Peyer's patch (tissue), 4 donors: ENCODE results near the gene WNT9A. TPM values are rescaled to one million over a fixed set of nuclear protein-coding genes. Genes with fewer than 3 reads are reported as not detected.
A peak's percentile ranks its signal among the peaks of the same experiment; 100 is the strongest.
"Not testable (repeated sequence)": the region's sequence is repeated elsewhere in the genome, so short reads cannot be mapped to it uniquely, and the experiment has no call there.

Experiments
- DNase-seq, 3 donors: peaks; one replicate each; pipeline ENCODE4 v3.0.0-alpha.2; 2017 to 2019
- H3K27ac ChIP-seq, 4 donors: fragments of 200-600 bp; sonication (generic); one replicate each; pipeline ENCODE4 v1.5.1; 2016 to 2019
- H3K27me3 ChIP-seq, 2 donors: fragments of 200-600 bp; sonication (generic); one replicate each; pipeline ENCODE4 v1.5.1; 2019
- H3K36me3 ChIP-seq, 3 donors: fragments of 200-600 bp; sonication (generic); one replicate each; pipeline ENCODE4 v1.5.1; 2016 to 2019
- H3K4me1 ChIP-seq, 4 donors: fragments of 200-600 bp; sonication (generic); one replicate each; pipeline ENCODE4 v1.5.1; 2016 to 2019
- H3K4me3 ChIP-seq, 4 donors: fragments of 200-600 bp; sonication (generic); 1 replicate in 3 of 4; 2 replicates in 1 of 4; pipeline ENCODE4 v1.5.1; 2016 to 2019; ENCODE audit warnings: mild to moderate bottlenecking in 1 of 4
- H3K9me3 ChIP-seq, 4 donors: fragments of 200-600 bp; sonication (generic); one replicate each; pipeline ENCODE4 v1.5.1; 2016 to 2019; ENCODE audit warnings: mild to moderate bottlenecking in 1 of 4
- POLR2A ChIP-seq, 2 donors: fragments of 450-650 bp; IDR thresholded peaks; one replicate each; pipeline ENCODE4 v1.5.1; 2017; ENCODE audit warnings: antibody characterized with exemption in 2 of 2, mild to moderate bottlenecking in 2 of 2, moderate library complexity in 2 of 2
- total RNA-seq, 4 donors: library from RNA; depleted of rRNA; stranded (reverse); fragments of >200 nt; gene quantifications; one replicate each; pipeline ENCODE4 v1.1.0, GENCODE V29; 2016
- TF ChIP-seq, protein P1 (sequence below), 6 experiments: fragments of 450-650 bp in 4 of 6; fragments of 200-600 bp in 2 of 6; sonication (generic) in 1 of 6; IDR thresholded peaks; one replicate each; pipeline ENCODE4 v1.5.1; 2017 to 2019; ENCODE audit warnings: antibody characterized with exemption in 6 of 6, mild to moderate bottlenecking in 3 of 6, moderate library complexity in 1 of 6

The WNT9A gene
- total RNA-seq, 4 donors from 2014 or later, result 0.83 to 3.5 (median 2.6) TPM

DNA sequence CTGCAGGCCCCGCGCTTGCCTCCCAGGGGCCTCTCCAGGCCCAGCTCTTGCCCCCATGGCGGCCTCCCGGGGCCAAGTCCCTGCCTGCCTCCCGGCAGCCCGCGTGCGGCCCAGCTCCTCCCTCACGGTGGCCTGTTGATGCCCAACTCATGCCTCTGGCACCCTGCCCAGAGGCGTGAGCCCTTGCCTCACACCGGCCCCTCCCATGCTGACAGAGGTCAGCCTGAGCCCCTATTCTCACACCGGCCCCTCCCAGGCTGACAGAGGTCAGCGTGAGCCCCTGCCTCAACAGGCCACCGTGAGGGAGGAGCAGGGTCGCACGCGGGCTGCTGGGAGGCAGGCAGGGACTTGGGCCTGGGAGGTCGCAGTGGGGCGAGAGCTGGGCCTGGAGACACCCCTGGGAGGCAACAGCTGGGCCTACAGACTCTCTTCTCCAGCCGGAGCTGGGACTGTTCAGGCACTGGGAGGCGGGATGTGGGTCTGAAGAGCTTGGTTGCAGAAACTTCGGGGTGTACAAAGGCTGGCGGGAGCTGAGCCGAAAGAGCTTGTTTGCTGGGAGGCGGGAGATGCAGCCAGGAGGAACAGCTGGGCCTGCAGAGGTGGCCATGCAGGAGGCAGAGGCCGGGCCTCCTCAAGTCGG, 24.0 kb upstream of the WNT9A start:
- H3K4me1 ChIP-seq, H3K27me3 ChIP-seq, H3K27ac ChIP-seq, H3K9me3 ChIP-seq, H3K36me3 ChIP-seq, H3K4me3 ChIP-seq: not testable (repeated sequence)
- DNase-seq, result peak in 1 of 3 donors; percentile 24

DNA sequence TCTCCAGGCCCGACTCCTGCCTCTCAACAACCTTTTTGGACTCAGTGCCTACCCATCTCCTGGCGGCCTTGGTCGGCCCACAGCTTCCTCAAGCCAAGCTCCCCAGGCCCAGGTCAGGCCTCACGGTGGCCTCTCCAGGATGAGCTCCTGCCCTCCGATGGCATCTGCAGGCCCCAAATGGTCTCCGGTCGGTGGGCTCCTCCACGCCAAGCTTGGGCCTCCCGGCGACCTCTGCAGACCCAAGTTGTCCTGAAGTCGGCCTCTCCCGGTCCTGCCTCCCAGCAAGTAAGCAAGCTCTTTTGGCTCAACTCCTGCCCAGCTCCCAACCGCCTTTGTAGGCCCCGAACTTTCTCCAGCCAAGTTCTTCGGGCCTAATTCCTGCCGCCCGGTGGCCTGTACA, 23.5 kb upstream of the WNT9A start:
- H3K4me3 ChIP-seq, H3K9me3 ChIP-seq, H3K27ac ChIP-seq, H3K4me1 ChIP-seq, H3K27me3 ChIP-seq, DNase-seq, H3K36me3 ChIP-seq: not testable (repeated sequence)

DNA sequence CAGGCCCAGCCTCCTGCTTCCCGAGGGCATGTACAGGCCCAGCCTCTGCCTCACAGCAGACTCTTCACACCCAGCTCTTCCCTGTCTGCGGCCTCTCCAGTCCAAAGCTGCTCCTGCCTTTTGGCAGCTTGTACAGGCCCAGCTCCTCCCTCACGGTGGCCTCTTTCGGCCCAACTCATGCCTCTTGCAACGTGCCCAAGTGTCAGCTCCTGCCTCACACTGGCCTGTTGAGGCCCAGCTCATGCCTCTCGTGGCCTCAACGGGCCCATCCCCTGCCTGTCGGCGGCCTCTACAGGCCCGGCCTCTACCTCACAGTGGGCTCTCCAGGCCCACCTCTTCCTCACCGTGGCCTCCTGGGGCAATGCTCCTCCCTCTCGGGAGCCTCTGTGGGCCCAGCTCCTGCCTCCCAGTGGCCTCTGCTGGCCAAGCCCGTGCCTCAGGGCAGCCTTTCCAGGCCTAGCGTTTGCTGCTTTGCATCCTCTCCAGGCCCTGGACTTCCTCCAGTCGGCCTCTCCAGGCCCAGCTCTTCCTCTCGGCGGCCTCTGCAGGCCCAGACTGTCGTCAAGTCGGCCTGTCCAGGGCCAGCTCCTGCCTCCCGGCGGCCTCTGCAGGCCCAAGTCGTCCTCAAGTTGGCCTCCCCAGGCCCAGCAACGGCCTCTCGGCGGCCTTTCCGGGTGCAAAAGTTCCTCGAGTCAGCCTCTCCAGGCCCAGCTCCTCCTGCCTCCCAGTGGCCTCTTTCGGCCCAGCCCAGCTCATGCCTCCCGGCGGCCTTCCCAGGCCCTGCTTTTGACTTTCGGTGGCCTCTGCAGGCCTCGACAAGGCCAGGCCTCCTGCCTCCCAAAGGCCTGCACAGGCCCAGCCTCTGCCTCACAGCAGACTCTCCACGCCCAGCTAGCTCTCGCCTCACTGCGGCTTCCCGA, 22.6 kb upstream of the WNT9A start:
- not testable (repeated sequence) for DNase-seq, H3K27ac ChIP-seq, H3K9me3 ChIP-seq, H3K4me1 ChIP-seq, H3K4me3 ChIP-seq, H3K27me3 ChIP-seq, H3K36me3 ChIP-seq

DNA sequence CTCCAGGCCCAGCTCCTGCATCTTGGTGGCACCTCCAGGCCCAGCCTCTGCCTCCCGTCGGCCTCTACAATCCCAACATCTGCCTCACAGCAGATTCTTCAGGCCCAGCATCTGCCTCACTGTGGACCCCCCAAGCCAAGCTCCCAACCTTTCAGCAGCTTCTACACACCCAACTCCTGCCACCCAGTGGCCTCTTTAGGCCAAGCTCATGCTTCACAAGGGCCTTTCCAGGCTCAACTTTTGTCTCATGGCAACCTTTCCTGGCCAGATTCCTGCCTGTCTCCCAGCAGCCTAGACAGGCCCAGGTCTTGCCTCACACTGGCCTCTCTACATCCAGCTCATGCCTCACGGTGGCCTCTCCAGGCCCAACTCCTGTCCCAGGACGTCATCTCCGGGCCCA, 20.1 kb upstream of the WNT9A start:
- not testable (repeated sequence) for H3K4me1 ChIP-seq, H3K4me3 ChIP-seq, DNase-seq, H3K9me3 ChIP-seq, H3K27me3 ChIP-seq, H3K27ac ChIP-seq, H3K36me3 ChIP-seq

DNA sequence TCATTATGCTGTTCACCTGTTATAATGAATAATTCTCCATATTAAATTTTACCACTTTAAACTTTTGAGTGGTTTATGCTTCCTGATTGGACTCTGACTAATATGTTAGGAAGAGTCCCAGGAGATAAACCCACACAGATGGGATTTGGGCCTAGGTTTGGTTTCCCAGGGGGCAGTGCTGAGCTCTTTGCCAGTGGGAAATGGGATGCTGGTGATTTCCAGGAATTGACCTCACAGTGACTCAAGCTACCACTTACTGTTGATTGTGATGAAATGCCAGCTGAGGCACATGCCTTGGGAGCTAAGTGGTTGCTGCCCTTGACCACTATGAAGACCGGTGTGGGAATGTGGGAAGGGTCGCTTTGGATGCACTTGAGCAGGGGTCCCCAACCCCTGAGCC, 19.0 kb upstream of the WNT9A start:
- DNase-seq, H3K4me3 ChIP-seq, H3K9me3 ChIP-seq, H3K4me1 ChIP-seq, H3K27ac ChIP-seq, H3K36me3 ChIP-seq, H3K27me3 ChIP-seq: not testable (repeated sequence)

DNA sequence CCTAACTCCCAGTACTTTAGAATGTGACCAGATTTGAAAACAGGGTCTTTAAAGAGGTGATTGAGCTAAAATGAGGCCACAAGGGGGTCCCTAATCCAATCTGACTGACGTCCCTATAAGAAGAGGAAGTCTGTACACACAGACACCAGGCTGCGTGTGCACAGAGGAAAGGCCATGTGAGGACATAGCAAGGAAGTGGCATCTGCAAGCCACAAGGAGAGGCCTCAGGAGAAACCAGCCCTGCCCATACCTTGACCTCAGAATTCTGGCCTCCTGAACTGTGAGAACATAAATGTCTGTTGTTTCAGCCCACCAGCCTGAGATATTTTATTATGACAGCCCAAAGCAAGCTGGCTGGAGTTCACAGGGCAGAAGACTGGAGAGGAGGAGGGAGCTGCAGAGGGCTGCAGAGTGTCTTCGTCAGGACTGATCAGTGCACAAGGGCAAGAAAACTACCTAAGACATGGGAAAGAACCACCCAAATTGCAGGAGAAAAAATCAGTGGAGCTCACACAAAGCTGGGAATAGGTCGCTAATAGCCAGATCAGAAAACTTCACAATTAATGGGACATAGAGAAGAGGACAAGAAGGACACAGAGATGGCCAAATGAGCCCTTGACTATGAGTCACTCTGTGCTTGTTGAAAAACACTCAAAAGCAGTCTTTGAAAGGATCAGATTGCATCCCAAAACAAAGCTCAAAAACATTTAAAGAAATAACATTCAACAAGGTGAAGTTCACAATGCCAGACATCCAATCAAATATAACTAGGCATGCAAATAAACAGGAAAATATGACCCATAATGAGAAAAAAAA, 14.1 kb upstream of the WNT9A start:
- TF ChIP-seq POLR2A (IDR thresholded peaks at IDR 0.05), result no peak
- TF ChIP-seq, protein P1, sequence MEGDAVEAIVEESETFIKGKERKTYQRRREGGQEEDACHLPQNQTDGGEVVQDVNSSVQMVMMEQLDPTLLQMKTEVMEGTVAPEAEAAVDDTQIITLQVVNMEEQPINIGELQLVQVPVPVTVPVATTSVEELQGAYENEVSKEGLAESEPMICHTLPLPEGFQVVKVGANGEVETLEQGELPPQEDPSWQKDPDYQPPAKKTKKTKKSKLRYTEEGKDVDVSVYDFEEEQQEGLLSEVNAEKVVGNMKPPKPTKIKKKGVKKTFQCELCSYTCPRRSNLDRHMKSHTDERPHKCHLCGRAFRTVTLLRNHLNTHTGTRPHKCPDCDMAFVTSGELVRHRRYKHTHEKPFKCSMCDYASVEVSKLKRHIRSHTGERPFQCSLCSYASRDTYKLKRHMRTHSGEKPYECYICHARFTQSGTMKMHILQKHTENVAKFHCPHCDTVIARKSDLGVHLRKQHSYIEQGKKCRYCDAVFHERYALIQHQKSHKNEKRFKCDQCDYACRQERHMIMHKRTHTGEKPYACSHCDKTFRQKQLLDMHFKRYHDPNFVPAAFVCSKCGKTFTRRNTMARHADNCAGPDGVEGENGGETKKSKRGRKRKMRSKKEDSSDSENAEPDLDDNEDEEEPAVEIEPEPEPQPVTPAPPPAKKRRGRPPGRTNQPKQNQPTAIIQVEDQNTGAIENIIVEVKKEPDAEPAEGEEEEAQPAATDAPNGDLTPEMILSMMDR (IDR thresholded peaks at IDR 0.05), result no peak
- Histone ChIP-seq H3K9me3 (no peaks in the 10 kb centered on the region), H3K27me3 (no peaks in the 10 kb centered on the region), H3K27ac (no peak overlapping the region), H3K4me3 (no peak overlapping the region), H3K36me3 (no peaks in the 10 kb centered on the region), H3K4me1 (no peaks in the 10 kb centered on the region)
- DNase-seq, result peak in 2 of 3 donors; percentile 3 to 11

DNA sequence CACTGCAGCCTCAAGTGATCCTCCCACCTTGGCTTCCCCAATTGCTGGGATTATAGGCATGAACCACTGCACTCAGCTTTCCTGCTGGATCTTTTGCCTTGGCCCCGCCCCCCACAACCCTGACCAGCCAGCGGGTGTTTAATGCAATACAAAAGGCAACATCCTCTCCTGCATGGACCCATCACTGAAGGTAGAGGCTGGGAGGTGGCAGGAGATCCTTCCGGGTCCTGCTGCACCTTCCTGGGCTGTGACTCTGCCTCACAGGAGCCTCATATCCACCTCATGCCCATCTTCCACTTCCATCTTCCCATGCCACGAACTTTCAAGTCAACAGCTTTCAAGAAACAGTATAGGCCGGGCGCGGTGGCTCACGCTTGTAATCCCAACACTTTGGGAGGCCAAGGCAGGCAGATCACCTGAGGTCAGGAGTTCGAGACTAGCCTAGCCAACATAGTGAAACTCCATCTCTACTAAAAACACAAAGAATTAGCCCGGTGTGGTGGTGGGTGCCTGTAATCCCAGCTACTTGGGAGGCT, 11.7 kb upstream of the WNT9A start:
- Histone ChIP-seq H3K9me3 (no peaks in the 10 kb centered on the region), H3K4me1 (no peaks in the 10 kb centered on the region), H3K27me3 (no peaks in the 10 kb centered on the region), H3K27ac (no peak overlapping the region), H3K4me3 (no peak overlapping the region), H3K36me3 (no peaks in the 10 kb centered on the region)
- TF ChIP-seq, protein P1 (IDR thresholded peaks at IDR 0.05), result no peak
- TF ChIP-seq POLR2A (IDR thresholded peaks at IDR 0.05), result no peak
- peak in 2 of 3 donors; percentile 15 to 27 for DNase-seq
